DOHH2 (cell line): ENCODE data around the gene CRIP1.

ENCODE experiments used
- H3F3A ChIP-seq: fragments of 200-600 bp; sonication (generic), shearing (Covaris generic); 2 replicates; pipeline ENCODE4 v1.6.0; 2016; ENCODE audit warnings: antibody characterized with exemption, mild to moderate bottlenecking; ENCODE audit not compliant: control insufficient read depth, insufficient read depth
- H3K27ac ChIP-seq: fragments of 200-600 bp; sonication (generic); 2 replicates; pipeline ENCODE4 v1.5.1; 2014; ENCODE audit warnings: low read depth, mild to moderate bottlenecking, low read length, moderate library complexity
- H3K27me3 ChIP-seq: fragments of 200-600 bp; sonication (generic); 2 replicates; pipeline ENCODE4 v1.6.1; 2014; ENCODE audit warnings: mild to moderate bottlenecking, low read length, mixed read lengths; ENCODE audit not compliant: control insufficient read depth
- H3K36me3 ChIP-seq: fragments of 200-600 bp; sonication (generic); 2 replicates; pipeline ENCODE4 v1.6.1; 2014; ENCODE audit warnings: mild to moderate bottlenecking, low read length, moderate library complexity, mixed read lengths; ENCODE audit not compliant: control insufficient read depth
- H3K4me1 ChIP-seq: fragments of 200-600 bp; sonication (generic); 2 replicates; pipeline ENCODE4 v1.6.1; 2014; ENCODE audit warnings: mild to moderate bottlenecking, low read length, mixed read lengths; ENCODE audit not compliant: control insufficient read depth
- H3K4me2 ChIP-seq: fragments of 200-600 bp; sonication (generic); 2 replicates; pipeline ENCODE4 v1.6.0; 2014; ENCODE audit warnings: mild to moderate bottlenecking, low read length, moderate library complexity
- H3K4me3 ChIP-seq: fragments of 200-600 bp; sonication (generic); 2 replicates; pipeline ENCODE4 v1.5.1; 2014; ENCODE audit warnings: mild to moderate bottlenecking, low read length, mixed read lengths
- H3K79me2 ChIP-seq: fragments of 200-600 bp; sonication (generic); 2 replicates; pipeline ENCODE4 v1.6.1; 2014; ENCODE audit warnings: mild to moderate bottlenecking, low read length, mixed read lengths; ENCODE audit not compliant: control insufficient read depth
- H3K9me2 ChIP-seq: fragments of 200-600 bp; sonication (generic); replicated peaks from 2 replicates; pipeline ENCODE4 v1.6.1; 2014; ENCODE audit warnings: mild to moderate bottlenecking, low read length, mixed read lengths; ENCODE audit not compliant: control insufficient read depth
- H3K9me3 ChIP-seq: fragments of 200-600 bp; sonication (generic); 2 replicates; pipeline ENCODE4 v1.6.1; 2014; ENCODE audit warnings: antibody characterized with exemption, low read length, mixed read lengths; ENCODE audit not compliant: control insufficient read depth, insufficient read depth
- H4K20me1 ChIP-seq: fragments of 200-600 bp; sonication (generic); 2 replicates; pipeline ENCODE4 v1.6.0; 2014; ENCODE audit warnings: low read depth, mild to moderate bottlenecking, antibody characterized with exemption, low read length, moderate library complexity; ENCODE audit not compliant: control insufficient read depth, insufficient read depth
- EZH2phosphoT487 ChIP-seq: fragments of 200-600 bp; sonication (generic); IDR thresholded peaks from 2 replicates; pipeline ENCODE4 v1.6.1; 2017; ENCODE audit warnings: borderline replicate concordance, mild to moderate bottlenecking, antibody characterized with exemption, low read length, moderate library complexity, mixed read lengths
- TF ChIP-seq, protein P1 (sequence below): fragments of 200-600 bp; sonication (generic); IDR thresholded peaks from one replicate; pipeline ENCODE4 v1.5.1; 2014; ENCODE audit warnings: antibody characterized with exemption, mild to moderate bottlenecking, low read depth, low read length; ENCODE audit not compliant: poor library complexity, severe bottlenecking

CRIP1 gene

DNA sequence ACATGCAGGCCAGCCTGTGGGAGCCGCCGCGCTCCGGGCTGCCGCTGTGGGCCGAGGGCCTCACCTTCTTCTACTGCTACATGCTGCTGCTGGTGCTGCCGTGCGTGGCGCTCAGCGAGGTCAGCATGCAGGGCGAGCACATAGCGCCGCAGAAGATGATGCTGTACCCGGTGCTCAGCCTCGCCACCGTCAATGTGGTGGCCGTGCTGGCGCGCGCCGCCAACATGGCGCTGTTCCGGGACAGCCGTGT lies 42.6 kb downstream of the CRIP1 start:
- Histone ChIP-seq H3K4me2 (peak overlapping the region; percentile 85), H3F3A (peaks cover 4% of the 10 kb centered on the region; the same call in 1 of the 2 replicates), H3K79me2 (no peaks in the 10 kb centered on the region), H3K36me3 (no peaks in the 10 kb centered on the region), H3K4me3 (peak overlapping the region; percentile 70), H3K4me1 (peaks cover 46% of the 10 kb centered on the region), H3K27me3 (peaks cover 52% of the 10 kb centered on the region), H3K27ac (no peak overlapping the region), H3K9me2 (no peaks in the 10 kb centered on the region), H3K9me3 (no peaks in the 10 kb centered on the region), H4K20me1 (no peaks in the 10 kb centered on the region)
- TF ChIP-seq, protein P1, sequence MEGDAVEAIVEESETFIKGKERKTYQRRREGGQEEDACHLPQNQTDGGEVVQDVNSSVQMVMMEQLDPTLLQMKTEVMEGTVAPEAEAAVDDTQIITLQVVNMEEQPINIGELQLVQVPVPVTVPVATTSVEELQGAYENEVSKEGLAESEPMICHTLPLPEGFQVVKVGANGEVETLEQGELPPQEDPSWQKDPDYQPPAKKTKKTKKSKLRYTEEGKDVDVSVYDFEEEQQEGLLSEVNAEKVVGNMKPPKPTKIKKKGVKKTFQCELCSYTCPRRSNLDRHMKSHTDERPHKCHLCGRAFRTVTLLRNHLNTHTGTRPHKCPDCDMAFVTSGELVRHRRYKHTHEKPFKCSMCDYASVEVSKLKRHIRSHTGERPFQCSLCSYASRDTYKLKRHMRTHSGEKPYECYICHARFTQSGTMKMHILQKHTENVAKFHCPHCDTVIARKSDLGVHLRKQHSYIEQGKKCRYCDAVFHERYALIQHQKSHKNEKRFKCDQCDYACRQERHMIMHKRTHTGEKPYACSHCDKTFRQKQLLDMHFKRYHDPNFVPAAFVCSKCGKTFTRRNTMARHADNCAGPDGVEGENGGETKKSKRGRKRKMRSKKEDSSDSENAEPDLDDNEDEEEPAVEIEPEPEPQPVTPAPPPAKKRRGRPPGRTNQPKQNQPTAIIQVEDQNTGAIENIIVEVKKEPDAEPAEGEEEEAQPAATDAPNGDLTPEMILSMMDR, result no peak
- no peak for TF ChIP-seq EZH2phosphoT487

DNA sequence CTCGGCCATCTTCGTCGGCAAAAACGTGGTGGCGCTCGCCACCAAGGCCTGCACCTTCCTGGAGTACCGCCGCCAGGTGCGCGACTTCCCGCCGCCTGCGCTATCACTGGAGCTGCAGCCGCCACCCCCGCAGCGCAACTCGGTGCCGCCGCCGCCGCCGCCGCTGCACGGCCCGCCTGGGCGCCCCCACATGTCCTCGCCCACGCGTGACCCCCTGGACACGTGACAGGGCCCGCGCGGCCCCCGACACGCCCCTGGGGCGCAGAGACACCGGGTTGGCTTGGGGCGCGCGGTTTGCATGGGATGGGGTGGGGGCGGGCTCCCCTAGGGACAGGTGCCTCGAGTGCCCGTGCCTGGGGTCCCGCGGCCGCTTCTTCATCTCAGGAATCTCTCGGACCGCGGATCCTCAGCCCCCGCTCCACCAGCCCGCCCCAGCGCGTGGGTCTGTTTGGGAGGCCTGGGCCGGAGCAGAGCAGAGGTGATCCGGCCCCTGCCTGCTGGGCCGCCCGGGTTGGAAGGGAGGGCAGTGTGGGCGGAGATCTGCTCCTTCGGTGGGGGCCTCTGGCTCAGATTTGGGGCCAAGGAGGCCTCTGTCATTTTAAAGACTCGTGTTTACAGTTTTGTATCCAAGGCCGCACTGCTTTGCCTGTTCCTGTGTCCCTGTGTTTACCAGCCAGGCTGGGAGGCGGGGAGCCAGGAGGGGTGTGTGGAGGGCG lies 43.0 kb downstream of the CRIP1 start:
- Histone ChIP-seq H3K4me2 (peak overlapping the region; percentile 85), H3K36me3 (no peaks in the 10 kb centered on the region), H3K27me3 (peaks cover 47% of the 10 kb centered on the region)

DNA sequence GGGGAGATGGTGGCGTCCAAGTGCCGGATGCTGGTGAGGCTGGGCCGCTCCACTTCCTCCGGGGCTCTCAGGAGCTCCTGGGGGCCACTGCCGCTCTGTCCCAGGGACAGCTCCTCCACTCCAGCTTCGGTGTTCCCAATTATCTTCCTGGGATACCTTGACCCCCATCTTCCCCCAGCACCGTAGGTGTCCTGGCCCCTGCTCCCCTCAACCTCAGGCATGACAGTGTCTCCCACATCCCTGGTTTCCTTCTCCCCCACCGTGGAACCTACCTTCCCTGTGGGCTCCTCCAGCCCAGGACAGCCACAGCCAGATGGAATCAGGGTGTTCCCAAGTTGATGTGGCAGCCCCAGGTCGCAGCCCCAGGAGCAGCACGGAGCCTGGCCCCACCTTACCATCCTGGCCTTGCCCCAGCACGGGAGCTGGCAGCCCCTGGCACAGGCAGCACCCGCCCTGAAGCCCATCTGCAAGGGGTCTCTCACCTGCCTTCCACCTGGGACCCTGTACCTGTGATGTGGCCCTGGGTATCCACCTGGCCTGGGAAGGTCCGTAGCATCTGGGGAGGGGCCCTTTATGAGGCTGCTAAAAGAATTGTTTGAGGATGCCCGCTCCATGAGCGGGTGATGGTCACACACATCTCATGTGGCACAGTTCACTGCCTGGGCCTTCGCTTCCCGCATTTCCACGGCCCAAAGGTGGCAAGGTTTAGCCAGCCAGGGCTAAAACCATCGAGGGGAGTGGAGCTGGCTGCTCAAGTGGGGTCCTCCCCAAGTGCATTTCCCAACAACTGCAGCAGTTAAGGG lies 43.8 kb downstream of the CRIP1 start:
- TF ChIP-seq, protein P1, result no peak
- no peak for TF ChIP-seq EZH2phosphoT487
- no peaks in the 10 kb centered on the region for H3F3A ChIP-seq
- H3K4me3 ChIP-seq, result no peak overlapping the region
- H4K20me1 ChIP-seq, result no peaks in the 10 kb centered on the region
- no peaks in the 10 kb centered on the region for H3K36me3 ChIP-seq
- peaks cover 42% of the 10 kb centered on the region for H3K27me3 ChIP-seq
- no peak overlapping the region for H3K27ac ChIP-seq
- H3K79me2 ChIP-seq, result no peaks in the 10 kb centered on the region
- H3K9me3 ChIP-seq, result no peaks in the 10 kb centered on the region
- no peak overlapping the region for H3K4me2 ChIP-seq
- H3K9me2 ChIP-seq, result no peaks in the 10 kb centered on the region
- H3K4me1 ChIP-seq, result peaks cover 46% of the 10 kb centered on the region

More for the DNA sequence above, 43.0 kb downstream of the CRIP1 start:
- H3K79me2 ChIP-seq, result no peaks in the 10 kb centered on the region
- H3F3A ChIP-seq, result no peaks in the 10 kb centered on the region
- H3K4me3 ChIP-seq, result peak overlapping the region; percentile 70
- no peak overlapping the region for H3K27ac ChIP-seq
- H3K4me1 ChIP-seq, result peaks cover 46% of the 10 kb centered on the region
- no peaks in the 10 kb centered on the region for H3K9me3 ChIP-seq
- no peaks in the 10 kb centered on the region for H4K20me1 ChIP-seq
- no peak for TF ChIP-seq EZH2phosphoT487
- TF ChIP-seq, protein P1, result no peak
- H3K9me2 ChIP-seq, result no peaks in the 10 kb centered on the region
